HG03469 (cell line): Measurements from ENCODE around the gene AFAP1.

Experiments
- ATAC-seq: cut with Tn5 transposase; IDR thresholded peaks from one replicate; pipeline ENCODE4 v1.9.1; 2021; ENCODE audit warnings: mild to moderate bottlenecking, moderate library complexity, moderate number of reproducible peaks; ENCODE audit not compliant: unreplicated experiment

The AFAP1 gene

DNA sequence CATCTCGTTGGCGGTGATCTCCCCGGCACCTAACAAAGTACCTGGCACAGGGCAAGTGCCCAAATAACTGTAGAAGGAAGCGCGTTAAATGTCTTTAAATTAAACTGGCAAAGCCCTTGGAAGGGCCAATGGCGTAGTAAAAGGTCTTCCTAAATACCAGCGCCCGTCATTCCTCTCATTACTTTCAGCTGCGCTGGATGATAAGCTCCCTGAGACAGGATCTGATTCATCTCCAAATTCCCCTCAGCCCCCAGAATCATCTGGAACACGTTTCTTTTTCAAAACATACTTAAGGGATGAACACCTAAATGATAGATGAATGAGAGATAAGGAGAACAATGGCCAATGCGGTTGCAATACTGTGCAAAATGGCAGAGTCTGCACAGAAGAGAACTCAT, 95.1 kb downstream of the AFAP1 start:
- ATAC-seq: no peak

GRCh38 chr4:7843831-7844593, 95.6 kb downstream of the AFAP1 start:
- ATAC-seq: no peak

GRCh38 chr4:7842384-7843279, 97.0 kb downstream of the AFAP1 start:
- no peak for ATAC-seq

DNA sequence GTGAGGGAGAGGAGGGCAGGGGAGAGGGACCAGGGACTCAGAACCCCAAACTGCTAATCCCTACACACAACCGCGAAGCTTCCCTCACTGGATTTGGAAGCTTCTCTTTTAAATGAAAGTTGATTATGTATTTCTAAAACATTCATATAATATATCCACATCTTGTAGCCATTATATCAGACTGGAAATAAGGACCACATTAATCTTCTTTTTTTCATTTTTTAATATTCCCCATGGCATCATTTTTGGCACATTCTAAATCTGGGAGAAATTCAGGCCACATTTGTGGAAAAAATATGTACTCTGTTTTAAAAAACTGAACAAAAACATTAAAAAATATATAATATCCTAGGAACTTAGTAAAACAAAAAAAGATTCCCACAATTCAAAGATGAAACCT, 97.8 kb downstream of the AFAP1 start:
- no peak for ATAC-seq

- ATAC-seq: no peak
Measured at GRCh38 chr4:7841071-7841470, 98.6 kb downstream of the AFAP1 start.

GRCh38 chr4:7839856-7840255, 99.8 kb downstream of the AFAP1 start:
- ATAC-seq: no peak

DNA sequence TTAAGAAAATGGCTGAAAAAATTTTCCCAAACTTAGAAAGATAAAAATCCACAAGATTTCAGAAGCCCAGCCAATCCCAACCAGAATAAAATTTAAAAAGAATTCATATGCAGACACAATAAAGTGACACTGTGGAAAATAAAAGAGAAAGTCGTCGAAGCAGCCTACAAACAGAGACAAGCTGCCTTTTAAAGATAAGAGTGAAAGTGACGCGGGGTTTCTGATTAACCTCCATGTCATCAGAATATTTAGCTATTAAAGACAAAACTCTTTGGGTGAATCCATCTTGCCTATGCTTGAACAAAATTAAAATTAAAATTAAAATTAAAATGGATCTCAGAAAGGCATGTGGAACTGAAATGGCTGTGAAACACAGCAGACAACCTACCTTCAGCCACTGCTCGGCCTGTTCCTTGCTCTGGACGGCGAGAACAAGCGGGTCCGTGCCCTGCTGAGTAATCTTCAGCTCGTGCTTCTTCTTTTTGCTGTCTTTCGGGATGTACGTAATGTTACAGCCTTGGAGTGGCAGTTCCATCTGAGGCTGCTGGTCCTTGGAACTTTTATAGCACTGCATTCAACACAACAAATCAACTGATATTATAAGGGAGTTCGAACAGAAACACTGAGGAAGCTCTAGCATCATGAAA, 101.4 kb downstream of the AFAP1 start:
- ATAC-seq: no peak

DNA sequence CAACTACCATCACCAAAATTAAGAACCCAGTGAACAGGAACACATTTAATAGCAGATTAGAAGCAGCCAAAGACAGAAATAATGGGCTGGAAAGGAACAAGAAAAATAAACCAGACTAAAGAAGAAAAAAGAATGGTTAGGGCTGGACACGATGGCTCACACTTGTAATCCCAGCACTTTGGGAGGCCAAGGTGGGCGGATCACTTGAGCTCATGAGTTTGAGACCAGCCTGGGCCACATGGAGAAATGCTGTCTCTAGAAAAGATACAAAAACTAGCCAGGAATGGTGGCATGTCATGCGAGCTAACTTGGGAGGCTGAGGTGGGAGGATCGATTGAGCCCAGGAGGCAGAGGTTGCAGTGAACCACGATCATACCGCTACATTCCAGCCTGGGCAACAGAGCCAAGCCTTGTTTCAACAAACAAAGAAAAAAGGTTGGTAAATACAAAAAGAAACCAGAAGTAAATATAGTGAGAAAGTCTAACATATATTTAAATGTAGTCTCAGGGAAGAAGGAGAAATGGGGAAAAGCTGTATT, 102.0 kb downstream of the AFAP1 start:
- no peak for ATAC-seq

DNA sequence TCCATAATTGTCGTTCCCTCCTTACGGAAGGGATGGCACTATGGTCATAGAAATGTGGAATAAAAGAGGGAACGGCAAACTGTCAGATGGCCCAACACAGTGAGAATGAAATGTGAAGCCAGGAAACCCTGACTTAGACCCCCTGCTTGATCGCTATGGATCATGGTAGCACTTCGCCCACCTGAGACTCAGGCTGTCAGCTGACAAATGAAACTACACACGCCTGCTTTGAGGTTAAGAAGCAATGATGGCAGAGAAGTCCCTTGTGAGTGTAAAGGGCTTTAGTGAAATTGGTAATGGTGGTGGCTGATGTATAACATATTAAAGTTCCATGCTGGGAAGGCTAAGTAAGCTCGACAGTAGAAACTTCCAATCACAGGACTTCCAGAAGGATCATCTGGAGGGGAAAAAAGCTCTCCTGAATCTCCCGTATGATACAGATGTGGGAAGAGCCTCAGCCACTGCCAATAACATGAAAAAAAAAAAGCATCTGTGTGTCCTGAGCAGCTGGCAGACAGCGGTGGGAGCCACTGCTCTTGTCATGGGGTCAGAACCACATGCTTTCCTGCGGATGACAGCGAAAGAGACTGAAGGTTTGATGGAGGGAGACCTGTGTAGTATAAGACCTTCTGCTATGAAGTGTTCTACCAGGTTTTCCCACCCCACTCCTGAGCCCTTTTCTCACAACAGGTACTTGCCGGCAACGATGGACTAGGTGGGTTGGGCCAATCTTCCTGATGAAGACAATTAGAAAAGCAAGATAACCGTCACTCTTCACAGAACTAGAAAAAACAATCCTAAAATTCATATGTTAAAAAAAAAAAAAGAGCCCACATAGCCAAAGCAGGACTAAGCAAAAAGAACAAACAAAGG, 107.6 kb downstream of the AFAP1 start:
- no peak for ATAC-seq

DNA sequence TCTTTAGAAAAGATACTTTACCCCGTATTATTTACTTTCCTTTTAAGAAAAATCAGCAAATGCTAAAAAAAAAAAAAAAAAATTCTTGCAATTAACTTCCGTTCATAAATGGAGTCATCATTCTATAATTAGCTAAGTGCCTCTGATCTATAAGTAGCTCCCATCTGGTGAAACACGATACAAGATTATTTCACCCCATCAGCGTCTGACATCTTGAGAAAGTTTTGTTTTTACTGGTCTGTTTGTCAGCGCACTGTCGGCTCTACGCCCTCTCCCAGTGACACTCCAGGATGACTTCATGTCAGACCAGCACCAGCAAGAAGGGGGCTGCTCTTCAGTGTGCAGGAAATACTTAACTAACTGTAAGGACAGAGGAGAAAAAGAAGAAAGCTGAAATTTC, 108.3 kb downstream of the AFAP1 start:
- ATAC-seq: no peak

DNA sequence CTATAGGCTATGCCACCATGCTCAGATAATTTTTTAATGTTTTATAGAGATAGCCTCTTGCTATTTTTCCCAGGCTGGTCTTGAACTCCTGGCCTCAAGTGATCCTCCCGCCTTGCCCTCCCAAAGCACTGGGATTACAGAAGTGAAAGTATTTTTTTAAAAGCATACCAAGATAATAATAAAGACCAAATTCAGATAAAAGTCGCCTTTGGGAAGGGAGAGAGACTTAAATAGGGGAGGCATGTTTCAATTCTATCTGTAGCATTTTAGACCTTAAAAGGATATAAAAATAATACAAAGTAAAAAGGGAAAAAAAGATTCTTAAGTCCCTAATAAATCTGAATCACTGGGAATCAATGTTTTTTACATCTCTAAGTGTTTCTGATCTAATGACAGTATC, 108.9 kb downstream of the AFAP1 start:
- no peak for ATAC-seq

GRCh38 chr4:7829652-7830580, 109.7 kb downstream of the AFAP1 start:
- no peak for ATAC-seq

DNA sequence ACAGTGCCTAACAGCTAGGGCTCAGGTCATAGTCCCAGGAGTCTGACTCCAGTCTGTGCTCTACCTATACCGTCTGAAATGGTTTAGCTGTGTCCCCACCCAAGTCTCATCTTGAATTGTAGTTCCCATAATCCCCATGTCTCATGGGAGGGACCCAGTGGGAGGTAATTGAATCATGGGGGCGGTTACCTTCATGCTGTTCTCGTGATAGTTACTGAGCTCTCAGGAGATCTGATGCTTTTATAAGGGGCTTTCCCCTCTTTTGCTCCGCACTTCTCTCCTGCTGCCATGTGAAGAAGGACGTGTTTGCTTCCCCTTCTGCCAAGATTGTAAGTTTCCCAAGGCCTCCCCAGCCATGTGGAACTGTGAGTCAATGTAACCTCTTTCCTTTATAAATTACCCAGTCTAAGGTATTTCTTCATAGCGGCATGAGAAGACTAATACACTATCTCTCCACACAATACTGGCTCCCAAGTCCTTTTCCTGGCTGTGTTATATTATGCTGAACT, 110.8 kb downstream of the AFAP1 start:
- ATAC-seq: no peak

GRCh38 chr4:7828011-7828720, 111.5 kb downstream of the AFAP1 start:
- ATAC-seq: no peak

- no peak for ATAC-seq
Measured at GRCh38 chr4:7827566-7827965, 112.1 kb downstream of the AFAP1 start.

- ATAC-seq: no peak
Measured at GRCh38 chr4:7826909-7827306, 112.8 kb downstream of the AFAP1 start.

DNA sequence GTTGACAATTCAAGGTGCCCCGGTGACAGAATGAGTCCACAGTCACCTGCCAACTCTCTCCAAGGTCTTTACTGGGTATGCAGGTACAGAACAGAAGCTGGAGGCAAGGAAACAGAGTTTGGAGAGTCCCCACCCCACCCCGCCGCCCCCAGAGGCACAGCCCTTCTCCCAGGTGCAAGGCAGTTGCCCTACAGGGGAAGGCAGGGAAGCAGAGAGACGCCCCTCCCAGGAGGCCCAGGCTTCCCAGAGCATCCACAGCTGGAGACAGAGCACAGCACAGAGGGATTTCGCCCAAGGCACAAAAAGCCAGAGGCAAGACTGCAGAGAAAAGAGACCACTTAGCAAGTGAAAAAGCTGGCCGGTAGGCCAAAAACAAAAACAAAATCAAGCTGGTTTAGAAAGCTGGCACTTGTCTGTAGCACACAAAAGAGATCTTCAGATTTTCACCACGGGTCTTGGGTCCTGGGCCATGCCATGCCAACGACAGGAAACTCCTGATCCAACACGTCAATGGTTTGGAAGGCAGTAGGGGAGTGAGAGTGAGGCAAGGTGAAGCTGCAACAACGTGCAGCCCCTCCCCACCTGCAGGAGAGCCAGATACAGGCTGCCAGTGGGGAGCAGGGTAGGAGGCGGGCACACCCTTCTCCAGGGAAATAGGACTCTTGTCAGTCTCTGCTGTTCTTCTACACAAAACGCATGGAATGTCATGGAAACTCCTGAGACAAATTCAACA, 113.3 kb downstream of the AFAP1 start:
- no peak for ATAC-seq

- ATAC-seq: no peak
Measured at GRCh38 chr4:7824218-7824617, 115.4 kb downstream of the AFAP1 start.
